GM19328 (cell line): ENCODE measurements around the gene GFOD1.

ENCODE experiments used
- ATAC-seq: cut with Tn5 transposase; IDR thresholded peaks from one replicate; pipeline ENCODE4 v1.9.1; 2021; ENCODE audit warnings: mild to moderate bottlenecking, moderate library complexity; ENCODE audit not compliant: unreplicated experiment

Gene GFOD1

GRCh38 chr6:13427801-13428582 is 59.4 kb downstream of the GFOD1 start:
- ATAC-seq = peak; percentile 63

GRCh38 chr6:13427316-13427715 is 60.1 kb downstream of the GFOD1 start:
- ATAC-seq = peak; percentile 29

- ATAC-seq = no peak
Observed at GRCh38 chr6:13425943-13426931, 61.2 kb downstream of the GFOD1 start.

- ATAC-seq = no peak
Observed at GRCh38 chr6:13425270-13425873, 62.0 kb downstream of the GFOD1 start.

GRCh38 chr6:13423252-13423651 is 64.1 kb downstream of the GFOD1 start:
- no peak for ATAC-seq

GRCh38 chr6:13422681-13423221 is 64.6 kb downstream of the GFOD1 start:
- no peak for ATAC-seq

- ATAC-seq = no peak
Observed at GRCh38 chr6:13421425-13422059, 65.9 kb downstream of the GFOD1 start.

- ATAC-seq = no peak
Observed at GRCh38 chr6:13420269-13420668, 67.1 kb downstream of the GFOD1 start.

- ATAC-seq = no peak
Observed at GRCh38 chr6:13419422-13420195, 67.8 kb downstream of the GFOD1 start.

GRCh38 chr6:13418844-13419243 is 68.6 kb downstream of the GFOD1 start:
- no peak for ATAC-seq

- ATAC-seq = no peak
Observed at GRCh38 chr6:13417954-13418353, 69.4 kb downstream of the GFOD1 start.

- no peak for ATAC-seq
Observed at GRCh38 chr6:13417431-13417830, 70.0 kb downstream of the GFOD1 start.

- ATAC-seq = no peak
Observed at GRCh38 chr6:13415283-13415682, 72.1 kb downstream of the GFOD1 start.

- no peak for ATAC-seq
Observed at GRCh38 chr6:13413900-13414555, 73.4 kb downstream of the GFOD1 start.

- no peak for ATAC-seq
Observed at GRCh38 chr6:13413466-13413862, 73.9 kb downstream of the GFOD1 start.

GRCh38 chr6:13412639-13413465 is 74.5 kb downstream of the GFOD1 start:
- no peak for ATAC-seq

- no peak for ATAC-seq
Observed at GRCh38 chr6:13412211-13412610, 75.2 kb downstream of the GFOD1 start.

- no peak for ATAC-seq
Observed at GRCh38 chr6:13411484-13411883, 75.9 kb downstream of the GFOD1 start.
